Endothelial cell of umbilical vein (primary cell): ENCODE data around the gene TMEM51. TPM values are rescaled to one million over a fixed set of nuclear protein-coding genes. Genes with fewer than 3 reads are reported as not detected.

Experiments used
- BruUV-seq: library from RNA; stranded (reverse); fragments of 400-500 nt; replicated peaks from 2 replicates; lab custom pipeline; 2021; lab: Mats Ljungman, UMichigan
- CTCF ChIA-PET: fragments of 300-600, 350-600 bp; sonication (Branson Sonifier 250); formaldehyde crosslinking; loops from one replicate; lab custom pipeline; 2021; ENCODE audit warnings: antibody characterized with exemption, inconsistent platforms; lab: Charles Lee
- POLR2A ChIA-PET: fragments of 300-600, 350-600 bp; sonication (Branson Sonifier 250); formaldehyde crosslinking; loops from one replicate; lab custom pipeline; 2021; ENCODE audit warnings: antibody characterized with exemption, inconsistent platforms; lab: Charles Lee
- DNase-seq: peaks from one replicate; pipeline ENCODE4 v3.0.0-alpha.2; 2011; ENCODE audit warnings: low read depth, low spot score
- FAIRE-seq: peaks from 2 replicates; lab custom pipeline; 2011; peaks lifted over from hg19 to GRCh38; lab: Jason Lieb, UNC
- H2AFZ ChIP-seq: 2 replicates; pipeline ENCODE4 v1.6.0; 2012; ENCODE audit warnings: low read depth, low read length, control low read depth, inconsistent platforms
- H3K27ac ChIP-seq: 2 replicates; pipeline ENCODE4 v1.5.1; 2011; ENCODE audit warnings: low read depth, mild to moderate bottlenecking, control low read depth, low read length, moderate library complexity; ENCODE audit not compliant: insufficient read depth
- H3K27me3 ChIP-seq, 2 experiments: 2 replicates each; pipeline versions ENCODE4 v1.6.0 to v1.6.1; 2011; ENCODE audit warnings: low read length in 2 of 2, mixed read lengths in 1 of 2; ENCODE audit not compliant: control insufficient read depth in 2 of 2, insufficient read depth in 2 of 2
- H3K36me3 ChIP-seq, 2 experiments: 2 replicates in 1 of 2; 3 replicates in 1 of 2; pipeline ENCODE4 v1.5.1; 2011; ENCODE audit warnings: low read length in 2 of 2, mild to moderate bottlenecking in 1 of 2, moderate library complexity in 1 of 2; ENCODE audit not compliant: control insufficient read depth in 2 of 2, insufficient read depth in 2 of 2; ENCODE audit errors: extremely low read depth in 1 of 2
- H3K4me1 ChIP-seq: 3 replicates; pipeline ENCODE4 v1.5.1; 2011; ENCODE audit warnings: mild to moderate bottlenecking, low read length; ENCODE audit not compliant: control insufficient read depth, insufficient read depth; ENCODE audit errors: extremely low read depth
- H3K4me2 ChIP-seq: 2 replicates; pipeline ENCODE4 v1.6.1; 2011; ENCODE audit warnings: low read length, control low read depth, mixed read lengths; ENCODE audit not compliant: insufficient read depth
- H3K4me3 ChIP-seq, 3 experiments: fragments of 200-600 bp in 1 of 3; sonication (generic), shearing (Covaris generic) in 1 of 3; replicated peaks in 1 of 3; 2 replicates each; pipeline ENCODE4 v1.5.1; 2011 to 2016; ENCODE audit warnings: control low read depth in 3 of 3, low read length in 3 of 3, mild to moderate bottlenecking in 2 of 3, inconsistent platforms in 1 of 3, low read depth in 1 of 3, moderate library complexity in 1 of 3; ENCODE audit not compliant: insufficient read depth in 1 of 3
- H3K79me2 ChIP-seq: 2 replicates; pipeline ENCODE4 v1.6.0; 2012; ENCODE audit warnings: low read length, inconsistent platforms; ENCODE audit not compliant: control insufficient read depth, insufficient read depth
- H3K9ac ChIP-seq: replicated peaks from 2 replicates; pipeline ENCODE3; 2011; ENCODE audit warnings: low read length, control low read depth; ENCODE audit not compliant: insufficient read depth; ENCODE audit errors: extremely low read depth
- H3K9me1 ChIP-seq: replicated peaks from 3 replicates; pipeline ENCODE4 v1.6.0; 2011; ENCODE audit warnings: mild to moderate bottlenecking, low read length; ENCODE audit not compliant: control insufficient read depth, insufficient read depth; ENCODE audit errors: extremely low read depth
- H3K9me3 ChIP-seq: replicated peaks from 2 replicates; pipeline ENCODE4 v1.5.1; 2012; ENCODE audit warnings: low read length, inconsistent platforms; ENCODE audit not compliant: control insufficient read depth, insufficient read depth
- H4K20me1 ChIP-seq: replicated peaks from 2 replicates; pipeline ENCODE3; 2011; ENCODE audit warnings: mild to moderate bottlenecking, low read length; ENCODE audit not compliant: control insufficient read depth, insufficient read depth; ENCODE audit errors: extremely low read depth
- CTCF ChIP-seq, 2 donors: IDR thresholded peaks; 1 replicate in 1 of 2; 2 replicates in 1 of 2; pipeline ENCODE4 v1.5.1; 2011; ENCODE audit warnings: low read length in 2 of 2, mild to moderate bottlenecking in 2 of 2, moderate library complexity in 2 of 2, control low read depth in 1 of 2, inconsistent platforms in 1 of 2, low read depth in 1 of 2; ENCODE audit not compliant: insufficient read depth in 1 of 2; ENCODE audit errors: extremely low read depth in 1 of 2
- EZH2 ChIP-seq: IDR thresholded peaks from 2 replicates; pipeline ENCODE4 v1.6.1; 2012; ENCODE audit warnings: borderline replicate concordance, low read depth, mild to moderate bottlenecking, moderate library complexity, low read length, inconsistent platforms; ENCODE audit not compliant: severe bottlenecking
- FOS ChIP-seq: IDR thresholded peaks from 2 replicates; pipeline ENCODE4 v1.6.1; 2011; ENCODE audit warnings: mild to moderate bottlenecking, low read length, moderate library complexity, borderline replicate concordance; ENCODE audit not compliant: insufficient read depth
- GATA2 ChIP-seq: IDR thresholded peaks from 2 replicates; pipeline ENCODE4 v1.7.0; 2011; ENCODE audit warnings: low read depth, mild to moderate bottlenecking, moderate library complexity, mixed read lengths, low read length; ENCODE audit not compliant: insufficient read length, insufficient read depth
- JUN ChIP-seq: IDR thresholded peaks from 2 replicates; pipeline ENCODE4 v1.6.1; 2011; ENCODE audit warnings: borderline replicate concordance, low read depth; ENCODE audit not compliant: insufficient read length, insufficient read depth
- MAX ChIP-seq: IDR thresholded peaks from 2 replicates; pipeline ENCODE4 v1.6.1; 2011; ENCODE audit not compliant: insufficient read depth, insufficient read length
- MYC ChIP-seq: IDR thresholded peaks from one replicate; pipeline ENCODE4 v1.6.1; 2011; ENCODE audit warnings: mild to moderate bottlenecking, low read depth, low read length
- POLR2A ChIP-seq: IDR thresholded peaks from 2 replicates; pipeline ENCODE4 v1.6.1; 2012; ENCODE audit warnings: low read depth, mild to moderate bottlenecking, control low read depth, low read length
- POLR2AphosphoS5 ChIP-seq: IDR thresholded peaks from 2 replicates; pipeline ENCODE4 v1.6.1; 2012; ENCODE audit warnings: low read depth, mild to moderate bottlenecking, control low read depth, low read length, moderate library complexity; ENCODE audit not compliant: insufficient read depth
- dilution Hi-C: fragments of 300-500 bp; cut with MboI; formaldehyde crosslinking; loops from one replicate; pipeline ENCODE4 v1.15.0; 2019; ENCODE audit warnings: low sequenced_read_pairs; ENCODE audit not compliant: extremely low pct_ligation_motif_present
- intact Hi-C: fragments of 100-400 bp; cut with micrococcal nuclease; formaldehyde crosslinking; loops from one replicate; pipeline ENCODE4 v1.10.0; 2022
- polyA plus RNA-seq, 4 experiments: library from polyadenylated mRNA; depleted of rRNA in 3 of 4; stranded (reverse) in 3 of 4; unstranded in 1 of 4; fragments of >200 nt; gene quantifications; 2 replicates each; pipeline versions ENCODE4 v1.2.1 to v1.2.3, GENCODE V29; 2011 to 2012; ENCODE audit warnings: missing spikeins in 1 of 4
- total RNA-seq: library from RNA; stranded (reverse); gene quantifications from 2 replicates; pipeline ENCODE4 v1.2.3, GENCODE V29; 2021

Gene TMEM51
- total and polyA plus RNA-seq, 2 donors (not counting 3 experiments of a cell fraction or from before 2014, with no cell fraction given) = 13.7 to 13.9 TPM

- no peak for DNase-seq
- Histone ChIP-seq H3K4me2 (no peak overlapping the region), H3K27ac (no peak overlapping the region), H3K27me3 (peaks cover 0 to 2% of the 10 kb centered on the region in 2 experiments), H3K79me2 (no peaks in the 10 kb centered on the region), H3K4me3 (no peak overlapping the region), H3K9ac (no peak overlapping the region), H4K20me1 (no peaks in the 10 kb centered on the region), H3K36me3 (no peaks in the 10 kb centered on the region), H3K9me3 (no peaks in the 10 kb centered on the region), H3K4me1 (no peaks in the 10 kb centered on the region), H3K9me1 (no peaks in the 10 kb centered on the region), H2AFZ (no peak overlapping the region)
- CTCF ChIA-PET = no interaction called here
- no peak for FAIRE-seq
- POLR2A ChIA-PET = no interaction called here
- TF ChIP-seq EZH2 (no peak), POLR2A (no peak)
- intact Hi-C loops = no loop called here
- dilution Hi-C loops = no loop called here
- BruUV-seq = no TSS peak
Observed at GRCh38 chr1:15110128-15110866, 43.2 kb upstream of the TMEM51 start.

GRCh38 chr1:15110867-15111230 is 42.7 kb upstream of the TMEM51 start:
- Histone ChIP-seq H2AFZ (no peak overlapping the region), H3K9me3 (no peaks in the 10 kb centered on the region), H4K20me1 (no peaks in the 10 kb centered on the region), H3K9me1 (no peaks in the 10 kb centered on the region), H3K4me1 (no peaks in the 10 kb centered on the region), H3K4me3 (no peak overlapping the region), H3K4me2 (no peak overlapping the region), H3K36me3 (no peaks in the 10 kb centered on the region), H3K27ac (no peak overlapping the region), H3K9ac (no peak overlapping the region), H3K79me2 (no peaks in the 10 kb centered on the region), H3K27me3 (peaks cover 0 to 2% of the 10 kb centered on the region in 2 experiments)
- ChIA-PET POLR2A (no interaction called here), CTCF (interaction anchor here (1.2 kb wide), 1 partner anchor 18 kb away, joined by 3 read pairs; no protein-coding TSS in a partner anchor)
- FAIRE-seq (no peak), DNase-seq (no peak)
- intact Hi-C loops (no loop called here), dilution Hi-C loops (no loop called here)
- TF ChIP-seq MAX (no peak), CTCF (IDR thresholded peaks at IDR 0.05; ENCODE audit: extremely low read depth in 1 of 2, insufficient read depth in 1 of 2, low read depth in 1 of 2, low read length in 2 of 2) (no peak), FOS (no peak), JUN (no peak), GATA2 (no peak), MYC (no peak), POLR2AphosphoS5 (no peak), POLR2A (no peak), EZH2 (no peak)
- BruUV-seq = no TSS peak
